Hepatocyte (in vitro differentiated cells): ENCODE data around the gene XPNPEP1. TPM values are rescaled to one million over a fixed set of nuclear protein-coding genes. Genes with fewer than 3 reads are reported as not detected.

ENCODE experiments used
- DNase-seq: peaks from one replicate; pipeline ENCODE4 v3.0.0-alpha.2; 2016; ENCODE audit warnings: low spot score
- H2AFZ ChIP-seq: fragments of 200-600 bp; sonication (generic); 2 replicates; pipeline ENCODE4 v1.6.0; 2016; ENCODE audit warnings: antibody characterized with exemption, mild to moderate bottlenecking
- H3K27ac ChIP-seq: fragments of 200-600 bp; sonication (generic); 2 replicates; pipeline ENCODE4 v1.5.1; 2016; ENCODE audit warnings: mild to moderate bottlenecking
- H3K27me3 ChIP-seq: fragments of 200-600 bp; sonication (generic); 2 replicates; pipeline ENCODE4 v1.6.1; 2016
- H3K36me3 ChIP-seq: fragments of 200-600 bp; sonication (generic); replicated peaks from 2 replicates; pipeline ENCODE4 v1.5.1; 2016; ENCODE audit warnings: low read depth; ENCODE audit not compliant: insufficient read depth
- H3K4me1 ChIP-seq: fragments of 200-600 bp; sonication (generic); 2 replicates; pipeline ENCODE4 v1.5.1; 2016; ENCODE audit warnings: mild to moderate bottlenecking, moderate library complexity; ENCODE audit not compliant: insufficient read depth
- H3K4me2 ChIP-seq: fragments of 200-600 bp; sonication (generic); 2 replicates; pipeline ENCODE4 v1.6.0; 2016
- H3K4me3 ChIP-seq: fragments of 200-600 bp; sonication (generic); 2 replicates; pipeline ENCODE4 v1.5.1; 2016; ENCODE audit warnings: mild to moderate bottlenecking
- H3K79me2 ChIP-seq: fragments of 200-600 bp; sonication (generic); 2 replicates; pipeline ENCODE4 v1.6.0; 2017; ENCODE audit warnings: mild to moderate bottlenecking
- H3K9me2 ChIP-seq: fragments of 200-600 bp; sonication (generic); replicated peaks from 2 replicates; pipeline ENCODE4 v1.6.0; 2017; ENCODE audit warnings: mild to moderate bottlenecking; ENCODE audit not compliant: insufficient read depth
- H3K9me3 ChIP-seq: fragments of 200-600 bp; sonication (generic); 2 replicates; pipeline ENCODE4 v1.5.1; 2016; ENCODE audit warnings: low read depth, mild to moderate bottlenecking
- H4K20me1 ChIP-seq: fragments of 200-600 bp; sonication (generic); 2 replicates; pipeline ENCODE4 v1.6.0; 2016; ENCODE audit warnings: mild to moderate bottlenecking; ENCODE audit not compliant: insufficient read depth, poor library complexity, severe bottlenecking
- CTCF ChIP-seq: fragments of 200-600 bp; sonication (generic); IDR thresholded peaks from 2 replicates; pipeline ENCODE4 v1.5.1; 2016; ENCODE audit warnings: antibody characterized with exemption, mild to moderate bottlenecking; ENCODE audit not compliant: poor library complexity
- EZH2 ChIP-seq: fragments of 200-600 bp; sonication (generic); IDR thresholded peaks from 2 replicates; pipeline ENCODE4 v1.6.1; 2016; ENCODE audit warnings: antibody characterized with exemption, mild to moderate bottlenecking, borderline replicate concordance
- EZH2phosphoT487 ChIP-seq: fragments of 200-600 bp; sonication (generic); IDR thresholded peaks from one replicate; pipeline ENCODE4 v1.6.1; 2018; ENCODE audit warnings: antibody characterized with exemption, mild to moderate bottlenecking, low read depth, moderate library complexity; ENCODE audit not compliant: unreplicated experiment, severe bottlenecking
- WGBS: methylation state at CpG from one replicate; pipeline ENCODE4 v1.1.6; 2016; ENCODE audit warnings: low lambda C conversion rate; ENCODE audit errors: missing lambda C conversion rate; 5-methylcytosine and 5-hydroxymethylcytosine counted together
- polyA plus RNA-seq: library from polyadenylated mRNA; unstranded; fragments of >200 nt; fragmentation: Nextera tagmentation; extraction: Ambion mirVana; gene quantifications from 2 replicates; pipeline ENCODE4 v1.2.1, GENCODE V29; 2016
- total RNA-seq: library from RNA; depleted of rRNA; stranded (reverse); fragments of >200 nt; gene quantifications from 2 replicates; pipeline ENCODE4 v1.2.3, GENCODE V29; 2014

The XPNPEP1 gene
- total and polyA plus RNA-seq, 2 experiments from 2014 or later = 55.5 to 99.4 TPM

GRCh38 chr10:109924967-109925620, 1.8 kb upstream of the XPNPEP1 start:
- 68% methylated on average over 5 of the region's 5 CpGs for WGBS
- H3K27ac ChIP-seq = no peak overlapping the region

GRCh38 chr10:109924087-109924486, 776 bp upstream of the XPNPEP1 start:
- H3K4me2 ChIP-seq = peak overlapping the region; percentile 98
- no peak overlapping the region for H3K4me3 ChIP-seq
- WGBS = 95% methylated on average over 7 of the region's 7 CpGs
- peaks cover 44% of the 10 kb centered on the region for H3K79me2 ChIP-seq
- no peaks in the 10 kb centered on the region for H3K9me3 ChIP-seq
- no peaks in the 10 kb centered on the region for H3K36me3 ChIP-seq
- peak overlapping the region; percentile 98 for H2AFZ ChIP-seq
- H3K27me3 ChIP-seq = no peaks in the 10 kb centered on the region
- no peaks in the 10 kb centered on the region for H4K20me1 ChIP-seq
- no peak for DNase-seq
- no peaks in the 10 kb centered on the region for H3K9me2 ChIP-seq
- TF ChIP-seq CTCF (no peak), EZH2 (no peak), EZH2phosphoT487 (no peak)
- H3K4me1 ChIP-seq = peaks cover 9% of the 10 kb centered on the region
- no peak overlapping the region for H3K27ac ChIP-seq

More at GRCh38 chr10:109924967-109925620, 1.8 kb upstream of the XPNPEP1 start:
- no peaks in the 10 kb centered on the region for H3K9me2 ChIP-seq
- no peak overlapping the region for H3K4me2 ChIP-seq
- H3K79me2 ChIP-seq = peaks cover 33% of the 10 kb centered on the region
- no peaks in the 10 kb centered on the region for H4K20me1 ChIP-seq
- no peaks in the 10 kb centered on the region for H3K9me3 ChIP-seq
- H3K27me3 ChIP-seq = no peaks in the 10 kb centered on the region
- peaks cover 9% of the 10 kb centered on the region for H3K4me1 ChIP-seq
- no peak overlapping the region for H2AFZ ChIP-seq
- TF ChIP-seq EZH2 (no peak), EZH2phosphoT487 (no peak), CTCF (no peak)
- no peak for DNase-seq
- no peak overlapping the region for H3K4me3 ChIP-seq
- no peaks in the 10 kb centered on the region for H3K36me3 ChIP-seq

- Histone ChIP-seq H3K4me3 (peak overlapping the region; percentile 98), H3K4me2 (peak overlapping the region; percentile 98), H3K4me1 (peaks cover 9% of the 10 kb centered on the region), H3K79me2 (peaks cover 60% of the 10 kb centered on the region), H4K20me1 (no peaks in the 10 kb centered on the region), H3K27ac (peak overlapping the region; percentile 99), H3K27me3 (no peaks in the 10 kb centered on the region), H3K36me3 (no peaks in the 10 kb centered on the region), H3K9me2 (no peaks in the 10 kb centered on the region), H3K9me3 (no peaks in the 10 kb centered on the region), H2AFZ (peak overlapping the region; percentile 77)
- DNase-seq = peak; percentile 19
- 23% methylated on average over 7 of the region's 7 CpGs for WGBS
- TF ChIP-seq EZH2phosphoT487 = no peak
- TF ChIP-seq CTCF = no peak
- TF ChIP-seq EZH2 = no peak
These were observed 844 bp downstream of the XPNPEP1 start for GRCh38 chr10:109922358-109922975.
